Karpas-422 (cell line): ENCODE data around the gene GDF2. TPM values are rescaled to one million over a fixed set of nuclear protein-coding genes. Genes with fewer than 3 reads are reported as not detected.

Experiments
- DNase-seq: peaks from one replicate; pipeline ENCODE4 v3.0.0-alpha.2; 2015
- H2AFZ ChIP-seq: fragments of 200-600 bp; sonication (generic); 2 replicates; pipeline ENCODE4 v1.6.1; 2014; ENCODE audit warnings: antibody characterized with exemption, low read length, mixed read lengths
- H3K27ac ChIP-seq: fragments of 200-600 bp; sonication (generic); 2 replicates; pipeline ENCODE4 v1.5.1; 2014; ENCODE audit warnings: mild to moderate bottlenecking, low read length, moderate library complexity
- H3K27me3 ChIP-seq: fragments of 200-600 bp; sonication (generic); 2 replicates; pipeline ENCODE4 v1.6.1; 2014; ENCODE audit warnings: low read length, mixed read lengths
- H3K36me3 ChIP-seq: fragments of 200-600 bp; sonication (generic); 2 replicates; pipeline ENCODE4 v1.6.1; 2014; ENCODE audit warnings: low read length, mixed read lengths; ENCODE audit not compliant: insufficient read depth
- H3K4me1 ChIP-seq: fragments of 200-600 bp; sonication (generic); 2 replicates; pipeline ENCODE4 v1.6.1; 2014; ENCODE audit warnings: mild to moderate bottlenecking, low read length, mixed read lengths
- H3K4me2 ChIP-seq: fragments of 200-600 bp; sonication (generic); 2 replicates; pipeline ENCODE4 v1.6.1; 2014; ENCODE audit warnings: low read length, low read depth, mild to moderate bottlenecking; ENCODE audit not compliant: poor library complexity, severe bottlenecking
- H3K4me3 ChIP-seq: fragments of 200-600 bp; sonication (generic); 2 replicates; pipeline ENCODE4 v1.5.1; 2014; ENCODE audit warnings: mild to moderate bottlenecking, antibody characterized with exemption, low read length, mixed read lengths
- H3K79me2 ChIP-seq: fragments of 200-600 bp; sonication (generic); 2 replicates; pipeline ENCODE4 v1.6.1; 2014; ENCODE audit warnings: mild to moderate bottlenecking, low read length, mixed read lengths
- H3K9ac ChIP-seq: fragments of 200-600 bp; sonication (generic); 2 replicates; pipeline ENCODE4 v1.6.0; 2014; ENCODE audit warnings: low read length
- H3K9me2 ChIP-seq: fragments of 200-600 bp; sonication (generic), shearing (Covaris generic); replicated peaks from 2 replicates; pipeline ENCODE4 v1.6.0; 2014; ENCODE audit warnings: mild to moderate bottlenecking, low read length, moderate library complexity; ENCODE audit not compliant: insufficient read depth
- H3K9me3 ChIP-seq: fragments of 300-700, 200-600 bp; sonication (generic); 2 replicates; pipeline ENCODE4 v1.6.1; 2014; ENCODE audit warnings: low read length, mixed read lengths
- H4K20me1 ChIP-seq: fragments of 200-600 bp; sonication (generic); 2 replicates; pipeline ENCODE4 v1.6.1; 2014; ENCODE audit warnings: mild to moderate bottlenecking, antibody characterized with exemption, low read length, low read depth; ENCODE audit not compliant: insufficient read depth
- total RNA-seq: library from RNA; depleted of rRNA; stranded (reverse); fragments of >200 nt; shearing (Covaris generic); gene quantifications from 2 replicates; pipeline ENCODE4 v1.2.3, GENCODE V29; 2014; ENCODE audit warnings: low replicate concordance

The GDF2 gene
- total RNA-seq, 1 experiment from 2014 or later, result not detected

DNA sequence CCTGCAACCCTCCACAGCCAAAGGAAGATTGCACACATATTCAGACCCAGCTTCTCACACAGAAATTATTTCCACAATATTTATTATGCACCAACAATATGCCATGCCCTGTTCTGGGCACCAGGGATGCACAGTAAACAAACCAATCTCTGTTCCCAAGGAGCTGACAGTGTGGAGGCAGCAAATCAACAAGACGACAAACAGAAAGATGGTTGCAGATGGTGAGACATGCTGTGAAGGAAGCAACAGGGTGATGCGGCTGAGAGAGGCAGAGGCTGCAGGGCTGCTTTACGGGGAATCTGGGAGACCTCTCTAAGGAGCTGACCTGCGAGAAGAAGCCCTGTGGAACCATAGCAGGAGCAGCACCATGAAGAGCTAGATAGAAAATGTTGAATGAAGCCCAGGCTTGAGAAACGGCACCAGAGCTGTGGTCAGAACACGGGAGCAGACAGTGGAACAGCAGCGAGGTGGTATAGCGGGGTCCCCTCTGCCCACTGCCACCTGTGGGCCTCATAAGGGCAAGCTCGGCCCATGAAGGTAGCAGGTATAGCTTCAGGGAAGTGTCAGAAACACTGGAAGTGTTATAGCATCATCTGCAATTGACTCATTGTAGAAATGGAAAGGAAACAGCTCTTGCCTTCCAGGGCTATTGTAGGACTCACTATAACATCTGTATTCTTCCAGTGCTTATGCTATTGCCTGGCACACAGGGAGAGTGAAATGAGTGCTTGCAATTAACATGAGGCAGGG lies 43.4 kb downstream of the GDF2 start:
- Histone ChIP-seq H3K4me2 (no peak overlapping the region), H3K9me3 (no peaks in the 10 kb centered on the region), H3K9me2 (no peaks in the 10 kb centered on the region), H3K79me2 (no peaks in the 10 kb centered on the region), H4K20me1 (no peaks in the 10 kb centered on the region), H3K9ac (no peak overlapping the region), H3K36me3 (no peaks in the 10 kb centered on the region), H2AFZ (no peak overlapping the region), H3K4me3 (no peak overlapping the region), H3K27ac (no peak overlapping the region), H3K27me3 (no peaks in the 10 kb centered on the region), H3K4me1 (no peaks in the 10 kb centered on the region; the same call in 1 of the 2 replicates)
- no peak for DNase-seq

DNA sequence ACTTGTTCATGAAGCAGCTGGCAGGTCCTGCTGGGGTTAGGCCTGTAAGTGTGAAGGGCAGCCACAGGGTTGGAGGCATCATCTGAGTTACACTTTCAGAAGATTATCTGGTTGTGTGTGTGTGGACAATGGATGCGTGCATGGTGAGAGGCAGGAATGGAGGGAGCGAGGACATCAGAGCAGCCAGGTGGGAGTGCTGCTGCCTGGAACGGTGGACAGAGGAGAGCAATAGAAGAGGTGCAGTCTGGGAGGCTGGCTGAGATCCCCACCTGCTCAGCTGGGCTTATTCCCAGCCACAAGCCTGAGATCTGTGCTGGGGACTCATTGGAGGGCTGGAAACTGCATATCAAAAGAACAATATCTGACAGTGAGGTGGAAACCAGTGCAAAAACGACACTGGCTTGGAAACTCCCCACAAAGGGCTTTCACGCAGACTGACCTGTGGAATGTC lies 44.0 kb downstream of the GDF2 start:
- no peaks in the 10 kb centered on the region for H3K36me3 ChIP-seq
- DNase-seq, result no peak
- no peak overlapping the region for H2AFZ ChIP-seq
- no peak overlapping the region for H3K27ac ChIP-seq
- H3K9me3 ChIP-seq, result no peaks in the 10 kb centered on the region
- H3K79me2 ChIP-seq, result no peaks in the 10 kb centered on the region
- no peaks in the 10 kb centered on the region; the same call in 1 of the 2 replicates for H3K4me1 ChIP-seq
- H3K9me2 ChIP-seq, result no peaks in the 10 kb centered on the region
- no peak overlapping the region for H3K9ac ChIP-seq
- no peak overlapping the region for H3K4me2 ChIP-seq
- H3K27me3 ChIP-seq, result no peaks in the 10 kb centered on the region
- H3K4me3 ChIP-seq, result no peak overlapping the region
- H4K20me1 ChIP-seq, result no peaks in the 10 kb centered on the region

- H3K27me3 ChIP-seq, result no peaks in the 10 kb centered on the region
- no peak overlapping the region for H3K4me3 ChIP-seq
- H4K20me1 ChIP-seq, result no peaks in the 10 kb centered on the region
- no peaks in the 10 kb centered on the region for H3K9me2 ChIP-seq
- H3K4me1 ChIP-seq, result no peaks in the 10 kb centered on the region; the same call in 1 of the 2 replicates
- no peak for DNase-seq
- H3K79me2 ChIP-seq, result no peaks in the 10 kb centered on the region
- H3K9ac ChIP-seq, result no peak overlapping the region
- no peak overlapping the region for H3K4me2 ChIP-seq
- no peaks in the 10 kb centered on the region for H3K9me3 ChIP-seq
- H2AFZ ChIP-seq, result no peak overlapping the region
- H3K36me3 ChIP-seq, result no peaks in the 10 kb centered on the region
- H3K27ac ChIP-seq, result no peak overlapping the region
Observed at GRCh38 chr10:47366731-47367460, 44.6 kb downstream of the GDF2 start.

- H3K9me2 ChIP-seq, result no peaks in the 10 kb centered on the region
- DNase-seq, result no peak
- H3K27ac ChIP-seq, result no peak overlapping the region
- no peaks in the 10 kb centered on the region for H3K27me3 ChIP-seq
- no peaks in the 10 kb centered on the region; the same call in 1 of the 2 replicates for H3K4me1 ChIP-seq
- no peak overlapping the region for H3K9ac ChIP-seq
- no peak overlapping the region for H3K4me2 ChIP-seq
- no peaks in the 10 kb centered on the region for H4K20me1 ChIP-seq
- H3K79me2 ChIP-seq, result no peaks in the 10 kb centered on the region
- H3K36me3 ChIP-seq, result no peaks in the 10 kb centered on the region
- H2AFZ ChIP-seq, result no peak overlapping the region
- no peak overlapping the region for H3K4me3 ChIP-seq
- no peaks in the 10 kb centered on the region for H3K9me3 ChIP-seq
Observed at GRCh38 chr10:47367646-47368045, 45.4 kb downstream of the GDF2 start.

DNA sequence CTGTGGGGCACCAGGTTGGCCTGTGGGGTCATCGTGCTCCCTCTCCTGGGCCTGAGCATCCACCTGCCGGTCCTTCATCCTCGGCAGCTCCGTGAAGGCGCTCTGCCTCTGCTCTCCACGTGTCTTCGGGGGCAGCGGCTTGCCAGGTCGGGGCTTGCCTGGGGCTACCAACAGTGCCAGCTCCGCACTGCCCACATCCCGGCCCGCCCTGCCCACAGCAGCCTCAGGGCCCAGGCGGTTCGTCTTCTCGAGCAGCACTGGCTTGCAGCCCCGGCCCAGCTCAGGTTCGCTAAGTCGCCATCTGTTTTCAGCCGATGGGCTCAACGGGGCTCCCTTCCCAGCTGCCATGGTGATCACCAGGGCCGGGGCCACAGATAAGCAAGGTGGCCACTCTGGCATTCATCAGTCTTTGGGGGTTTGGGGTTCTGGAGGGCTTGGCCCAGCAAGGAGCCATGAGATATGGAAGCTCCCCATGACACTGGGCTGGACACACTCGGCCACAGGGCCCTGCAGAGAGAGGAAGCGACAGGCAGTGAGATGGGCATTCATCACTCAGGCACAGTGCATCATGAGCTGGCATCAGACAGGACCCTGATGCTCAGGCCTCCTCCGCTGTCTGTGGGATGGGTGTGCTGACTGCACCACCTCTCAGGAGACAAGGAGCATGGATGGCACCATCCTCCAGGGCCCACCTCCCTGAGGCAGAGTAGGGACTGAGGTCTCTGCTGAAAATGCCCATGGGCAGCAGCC lies 46.4 kb downstream of the GDF2 start:
- H3K4me2 ChIP-seq, result no peak overlapping the region
- no peak for DNase-seq

GRCh38 chr10:47369251-47369894 lies 47.1 kb downstream of the GDF2 start:
- Histone ChIP-seq H2AFZ (no peak overlapping the region), H3K27me3 (no peaks in the 10 kb centered on the region), H3K36me3 (no peaks in the 10 kb centered on the region), H3K4me1 (no peaks in the 10 kb centered on the region), H3K4me2 (no peak overlapping the region), H3K9me3 (no peaks in the 10 kb centered on the region), H3K27ac (no peak overlapping the region), H3K9me2 (no peaks in the 10 kb centered on the region), H4K20me1 (no peaks in the 10 kb centered on the region), H3K4me3 (no peak overlapping the region), H3K9ac (no peak overlapping the region), H3K79me2 (no peaks in the 10 kb centered on the region)
- DNase-seq, result no peak

More for the DNA sequence above, 46.4 kb downstream of the GDF2 start:
- Histone ChIP-seq H2AFZ (no peak overlapping the region), H3K9ac (no peak overlapping the region), H3K4me3 (no peak overlapping the region), H3K27ac (no peak overlapping the region), H4K20me1 (no peaks in the 10 kb centered on the region), H3K27me3 (no peaks in the 10 kb centered on the region), H3K4me1 (no peaks in the 10 kb centered on the region; the same call in 1 of the 2 replicates), H3K79me2 (no peaks in the 10 kb centered on the region), H3K9me2 (no peaks in the 10 kb centered on the region), H3K9me3 (no peaks in the 10 kb centered on the region), H3K36me3 (no peaks in the 10 kb centered on the region)

DNA sequence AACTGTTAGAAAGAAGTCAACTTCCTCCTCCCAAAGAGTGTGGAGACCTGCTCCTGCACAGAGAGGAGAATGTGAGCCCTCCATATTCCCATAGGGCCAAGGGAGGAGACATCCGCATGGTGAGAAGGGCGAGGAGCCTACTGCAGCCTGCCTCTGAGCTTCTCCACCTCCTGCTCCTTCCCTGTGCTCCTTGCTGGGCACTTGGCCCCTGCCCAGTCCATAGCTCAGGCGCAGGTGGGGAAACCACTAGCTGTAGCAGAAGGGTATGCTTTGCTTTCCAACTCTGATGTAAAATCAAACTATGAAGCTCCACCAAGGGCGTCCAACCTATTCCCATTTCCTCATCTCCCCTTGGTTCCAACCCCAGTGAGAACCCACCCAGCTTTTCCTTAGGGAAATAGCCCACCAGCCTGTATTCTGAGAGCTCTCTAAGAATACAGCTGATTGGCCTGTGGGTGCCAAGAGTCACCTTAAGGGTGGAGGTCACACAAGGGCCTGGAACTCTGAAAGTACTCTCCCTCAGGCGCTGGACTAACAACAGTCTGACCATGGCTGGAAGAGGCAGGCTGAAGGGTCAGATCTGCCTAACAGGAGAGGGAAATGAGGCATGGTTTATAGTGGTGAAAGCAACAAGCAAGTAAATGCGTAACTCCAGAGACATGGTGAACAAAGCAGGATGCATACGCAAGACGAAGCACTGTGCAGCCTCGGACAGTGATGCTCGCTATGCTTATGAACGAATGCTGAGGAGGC lies 47.9 kb downstream of the GDF2 start:
- Histone ChIP-seq H2AFZ (no peak overlapping the region), H3K27ac (no peak overlapping the region), H4K20me1 (no peaks in the 10 kb centered on the region), H3K9me2 (no peaks in the 10 kb centered on the region), H3K79me2 (no peaks in the 10 kb centered on the region), H3K9ac (no peak overlapping the region), H3K9me3 (no peaks in the 10 kb centered on the region), H3K27me3 (no peaks in the 10 kb centered on the region), H3K4me1 (no peaks in the 10 kb centered on the region), H3K4me3 (no peak overlapping the region), H3K4me2 (no peak overlapping the region), H3K36me3 (no peaks in the 10 kb centered on the region)
- no peak for DNase-seq
